ENCODE measurements around the gene ZMYND8.

The ZMYND8 gene

DNA sequence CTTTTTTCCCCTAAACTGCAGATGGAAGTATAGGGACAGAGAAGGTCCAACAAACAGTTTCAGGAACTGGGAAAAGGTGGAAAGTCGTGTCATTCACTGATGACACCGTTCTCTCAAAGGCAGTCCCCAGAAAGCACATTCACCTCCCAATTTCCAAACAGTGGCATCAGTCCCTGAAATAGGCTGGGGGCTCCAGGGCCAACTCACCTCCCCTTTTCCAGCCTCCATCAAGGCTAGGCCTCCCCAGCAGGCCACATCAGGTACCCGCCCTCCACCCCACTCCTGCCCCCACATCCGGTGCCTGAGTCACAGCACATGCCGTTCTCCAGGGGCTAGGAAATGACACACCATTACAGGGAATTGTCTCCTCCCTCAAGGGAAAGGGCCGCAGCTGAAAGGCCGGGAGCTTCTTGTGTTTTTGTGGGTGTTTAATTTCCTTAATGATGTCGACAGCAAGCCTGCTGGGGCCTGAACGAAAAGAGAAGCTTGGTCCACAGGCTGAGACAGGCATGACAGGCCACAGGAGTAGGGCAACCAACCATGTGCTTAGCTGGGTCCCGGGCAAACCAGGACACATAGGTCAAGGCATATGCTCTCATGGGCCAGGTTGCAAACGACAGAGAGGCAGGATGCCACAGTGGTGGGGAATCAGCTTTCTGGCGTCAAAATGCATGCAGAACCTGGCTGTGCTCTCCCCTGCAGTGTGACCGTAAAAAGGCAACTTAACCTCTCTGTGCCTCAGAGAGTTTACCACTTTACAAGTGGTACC, 39.2 kb downstream of the ZMYND8 start:
- DNase-seq (ENCODE audit: low read depth): peak; percentile 98
- TF ChIP-seq, protein P1, sequence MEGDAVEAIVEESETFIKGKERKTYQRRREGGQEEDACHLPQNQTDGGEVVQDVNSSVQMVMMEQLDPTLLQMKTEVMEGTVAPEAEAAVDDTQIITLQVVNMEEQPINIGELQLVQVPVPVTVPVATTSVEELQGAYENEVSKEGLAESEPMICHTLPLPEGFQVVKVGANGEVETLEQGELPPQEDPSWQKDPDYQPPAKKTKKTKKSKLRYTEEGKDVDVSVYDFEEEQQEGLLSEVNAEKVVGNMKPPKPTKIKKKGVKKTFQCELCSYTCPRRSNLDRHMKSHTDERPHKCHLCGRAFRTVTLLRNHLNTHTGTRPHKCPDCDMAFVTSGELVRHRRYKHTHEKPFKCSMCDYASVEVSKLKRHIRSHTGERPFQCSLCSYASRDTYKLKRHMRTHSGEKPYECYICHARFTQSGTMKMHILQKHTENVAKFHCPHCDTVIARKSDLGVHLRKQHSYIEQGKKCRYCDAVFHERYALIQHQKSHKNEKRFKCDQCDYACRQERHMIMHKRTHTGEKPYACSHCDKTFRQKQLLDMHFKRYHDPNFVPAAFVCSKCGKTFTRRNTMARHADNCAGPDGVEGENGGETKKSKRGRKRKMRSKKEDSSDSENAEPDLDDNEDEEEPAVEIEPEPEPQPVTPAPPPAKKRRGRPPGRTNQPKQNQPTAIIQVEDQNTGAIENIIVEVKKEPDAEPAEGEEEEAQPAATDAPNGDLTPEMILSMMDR (IDR thresholded peaks at IDR 0.05; ENCODE audit: low read length, missing control alignments): no peak
- H3K4me3 ChIP-seq (replicated peaks; ENCODE audit: low read depth, low read length): no peak overlapping the region

DNA sequence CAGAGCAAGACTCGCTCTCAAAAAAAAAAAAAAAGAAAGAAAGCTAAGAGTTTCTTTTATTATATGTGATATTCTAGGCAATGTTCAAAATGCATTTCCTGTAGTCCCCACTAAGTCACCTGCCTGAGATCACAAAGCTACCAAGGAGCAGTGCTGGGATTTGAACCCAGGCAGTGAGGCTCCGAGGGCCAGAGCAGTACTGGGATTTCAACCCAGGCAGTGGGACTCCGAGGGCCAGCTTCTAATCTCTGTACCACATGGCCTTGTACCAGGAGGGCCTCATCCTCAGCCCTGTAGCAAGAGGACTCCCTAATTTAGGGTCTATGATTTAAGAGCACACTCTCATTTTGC, 39.7 kb downstream of the ZMYND8 start:
- no peak for DNase-seq (ENCODE audit: low read depth)
- TF ChIP-seq, protein P1 (IDR thresholded peaks at IDR 0.05; ENCODE audit: low read length, missing control alignments): no peak
- no peak overlapping the region for H3K4me3 ChIP-seq (replicated peaks; ENCODE audit: low read depth, low read length)

DNA sequence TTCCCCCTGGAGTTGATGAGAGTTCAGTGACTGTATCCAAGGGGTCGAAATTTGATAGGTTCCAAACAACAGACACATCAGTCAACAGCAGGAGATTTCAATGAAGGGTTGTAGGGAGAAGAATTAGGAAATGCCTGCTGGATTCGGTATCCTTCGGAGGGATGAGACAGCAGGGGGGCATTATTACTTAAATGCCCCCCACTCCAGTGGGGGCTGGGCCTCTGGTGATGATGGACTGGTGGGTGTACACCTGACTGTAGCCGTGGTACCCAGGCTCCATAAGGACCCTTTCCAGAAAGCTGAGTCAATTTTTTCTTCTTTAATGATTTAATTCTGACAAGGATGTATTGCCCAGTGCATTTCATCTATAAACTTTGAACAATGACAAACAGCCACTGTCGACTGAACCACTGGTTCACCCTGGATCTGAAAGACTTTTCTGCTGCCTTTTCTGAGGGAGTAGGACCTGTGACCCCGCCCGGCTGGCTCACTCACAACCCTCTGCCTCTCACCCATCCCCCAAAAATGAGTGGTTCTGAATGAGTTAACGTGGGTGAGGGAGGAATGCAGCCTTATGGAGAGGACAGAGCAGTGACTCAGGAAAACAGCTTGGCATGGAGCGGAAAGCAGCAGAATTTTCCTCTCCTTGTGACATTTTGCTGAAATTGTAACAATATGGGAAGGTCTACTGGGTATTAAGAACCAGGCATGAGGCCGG, 41.0 kb downstream of the ZMYND8 start:
- TF ChIP-seq, protein P1 (IDR thresholded peaks at IDR 0.05; ENCODE audit: low read length, missing control alignments): no peak
- no peak overlapping the region for H3K4me3 ChIP-seq (replicated peaks; ENCODE audit: low read depth, low read length)
- DNase-seq (ENCODE audit: low read depth): peak; percentile 94

DNA sequence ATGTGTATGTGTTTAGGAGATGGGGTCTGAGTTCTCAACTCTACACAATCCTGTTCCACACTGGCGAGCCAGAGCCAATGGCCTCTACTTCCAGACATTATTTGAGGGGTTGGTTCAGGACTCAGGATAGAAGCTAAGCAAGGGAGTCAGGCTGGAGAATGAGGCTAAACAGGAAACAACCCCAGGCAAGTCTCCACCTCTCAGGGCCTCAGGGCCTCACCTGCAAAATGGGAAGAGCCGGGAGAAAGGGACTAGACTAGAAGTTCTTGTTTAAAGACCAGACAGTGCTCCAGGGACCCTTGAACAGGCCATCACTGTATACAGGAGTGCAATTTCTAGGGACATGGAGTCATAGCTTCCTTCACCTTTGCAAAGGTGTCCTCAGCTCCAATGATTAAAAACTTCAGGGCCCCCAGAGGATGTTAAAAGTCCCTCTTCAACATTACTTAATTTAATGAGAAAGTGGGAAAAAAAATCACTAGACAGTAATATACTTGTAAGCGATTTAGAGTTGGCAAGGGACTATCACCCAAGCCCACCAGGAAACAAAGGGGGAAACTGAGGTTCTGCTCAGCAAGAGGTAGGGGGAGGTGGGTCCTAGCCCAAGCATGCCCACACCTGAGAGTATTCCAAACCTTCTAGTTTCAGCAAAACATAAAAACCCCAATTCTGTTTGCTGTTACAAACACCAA, 41.7 kb downstream of the ZMYND8 start:
- TF ChIP-seq, protein P1 (IDR thresholded peaks at IDR 0.05; ENCODE audit: low read length, missing control alignments): no peak
- H3K4me3 ChIP-seq (replicated peaks; ENCODE audit: low read depth, low read length): no peak overlapping the region
- no peak for DNase-seq (ENCODE audit: low read depth)

DNA sequence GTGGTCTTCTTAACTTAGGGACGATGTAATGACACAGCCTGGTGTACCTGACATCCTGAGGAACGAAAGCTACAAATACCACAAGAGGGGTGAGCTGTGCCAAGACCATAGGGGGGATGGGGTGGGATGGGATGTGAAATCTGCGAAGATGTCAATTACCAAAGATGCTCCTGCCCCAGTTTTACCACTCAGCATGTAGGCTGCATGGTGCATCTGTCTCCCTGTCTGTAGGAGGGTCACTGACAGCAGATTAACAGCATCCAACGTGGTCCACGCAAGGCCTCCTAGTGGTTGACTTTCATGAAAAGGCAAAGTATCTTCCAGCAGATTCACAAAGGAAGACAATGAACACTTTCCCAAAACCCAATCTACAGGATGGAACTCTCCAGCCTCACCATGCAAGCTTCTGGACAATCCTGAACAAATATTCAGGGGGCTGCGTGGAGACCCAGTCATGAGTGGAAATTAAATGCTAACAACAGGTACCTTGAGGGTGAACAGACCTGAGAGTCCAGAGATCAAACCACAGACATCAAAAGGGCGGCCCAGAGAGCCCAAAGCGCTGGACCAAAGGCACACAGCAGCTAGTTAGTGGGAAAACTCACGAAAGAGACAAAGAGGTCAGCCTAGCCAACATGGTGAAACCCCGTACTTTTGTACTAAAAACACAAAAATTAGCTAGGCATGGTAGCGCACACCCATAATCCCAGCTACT, 44.4 kb downstream of the ZMYND8 start:
- TF ChIP-seq, protein P1 (IDR thresholded peaks at IDR 0.05; ENCODE audit: low read length, missing control alignments): peak; percentile 2
- DNase-seq (ENCODE audit: low read depth): no peak
- no peak overlapping the region for H3K4me3 ChIP-seq (replicated peaks; ENCODE audit: low read depth, low read length)

DNA sequence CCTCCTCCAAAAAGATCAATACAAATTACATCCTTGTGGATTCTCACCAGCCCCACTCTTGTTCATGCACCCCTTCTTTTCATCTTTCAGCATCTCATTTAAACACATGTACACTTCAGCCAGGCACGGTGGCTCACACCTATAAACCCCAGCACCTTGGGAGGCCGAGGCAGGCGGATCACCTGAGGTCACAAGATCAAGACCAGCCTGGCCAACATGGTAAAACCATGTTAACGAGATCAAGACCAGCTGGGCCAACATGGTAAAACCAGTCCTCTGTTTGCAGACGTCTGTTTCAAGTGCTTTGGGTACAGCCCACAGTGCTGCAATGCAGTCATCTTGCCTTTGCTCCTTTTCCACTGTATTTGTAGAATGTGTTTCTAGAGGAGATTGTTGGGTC, 45.3 kb downstream of the ZMYND8 start:
- TF ChIP-seq, protein P1 (IDR thresholded peaks at IDR 0.05; ENCODE audit: low read length, missing control alignments): no peak
- H3K4me3 ChIP-seq (replicated peaks; ENCODE audit: low read depth, low read length): no peak overlapping the region

More for the DNA sequence above, 45.3 kb downstream of the ZMYND8 start:
- no peak for DNase-seq (ENCODE audit: low read depth)
